K562 (cell line): ENCODE results near the gene CNTROB. TPM values are rescaled to one million over a fixed set of nuclear protein-coding genes. Genes with fewer than 3 reads are reported as not detected.

Experiments
- BRF2 ChIP-seq: IDR thresholded peaks from 3 replicates; pipeline ENCODE4 v1.6.1; 2011; ENCODE audit warnings: borderline replicate concordance, mild to moderate bottlenecking; ENCODE audit not compliant: insufficient read length, insufficient read depth
- CTBP1 ChIP-seq: fragments of 450-650 bp; IDR thresholded peaks from 2 replicates; pipeline ENCODE4 v1.6.1; 2016; ENCODE audit warnings: borderline replicate concordance
- CTCF ChIP-seq, 3 experiments: IDR thresholded peaks in 2 of 3; conservative IDR thresholded peaks in 1 of 3; 2 replicates each; pipeline ENCODE4 v1.5.1; 2011 to 2012; ENCODE audit warnings: low read length in 3 of 3, mild to moderate bottlenecking in 3 of 3, control low read depth in 2 of 3, improper control_type of control experiment in 1 of 3, inconsistent platforms in 1 of 3, low read depth in 1 of 3, mixed read lengths in 1 of 3, moderate library complexity in 1 of 3; ENCODE audit not compliant: insufficient read depth in 2 of 3
- FOXK2 ChIP-seq, 2 experiments: fragments of 450-650 bp; IDR thresholded peaks in 1 of 2; conservative IDR thresholded peaks in 1 of 2; 2 replicates each; pipeline ENCODE4 v1.6.1; 2016; ENCODE audit warnings: low read depth in 2 of 2, mild to moderate bottlenecking in 1 of 2
- L3MBTL2 ChIP-seq: fragments of 450-650 bp; IDR thresholded peaks from 2 replicates; pipeline ENCODE4 v1.6.1; 2016; ENCODE audit warnings: mild to moderate bottlenecking, moderate library complexity
- SETDB1 ChIP-seq: IDR thresholded peaks from one replicate; pipeline ENCODE4 v1.6.1; 2012; ENCODE audit warnings: low read length, control low read depth, inconsistent platforms
- SIN3B ChIP-seq: fragments of 450-650 bp; IDR thresholded peaks from 2 replicates; pipeline ENCODE4 v1.6.1; 2017; ENCODE audit warnings: low read depth, mild to moderate bottlenecking, moderate library complexity
- SRSF1 ChIP-seq: fragments of 200-400 bp; formaldehyde crosslinking; IDR thresholded peaks from 2 replicates; pipeline ENCODE4 v1.6.1; 2017; ENCODE audit warnings: mild to moderate bottlenecking, low read depth, low read length, moderate library complexity
- ZBTB33 ChIP-seq: sonication (generic); formaldehyde crosslinking; IDR thresholded peaks from 2 replicates; pipeline ENCODE4 v1.8.1; 2023; ENCODE audit warnings: mild to moderate bottlenecking, missing genetic modification reagents
- ZBTB8A ChIP-seq: fragments of 450-650 bp; IDR thresholded peaks from 2 replicates; pipeline ENCODE4 v1.6.1; 2018; ENCODE audit warnings: mild to moderate bottlenecking, moderate library complexity; ENCODE audit not compliant: partially characterized antibody
- ZNF12 ChIP-seq: sonication (generic); formaldehyde crosslinking; IDR thresholded peaks from 2 replicates; pipeline ENCODE4 v1.4.0; 2020; ENCODE audit warnings: mild to moderate bottlenecking, missing genetic modification reagents
- polyA plus RNA-seq, 8 experiments: library from polyadenylated mRNA; depleted of rRNA in 4 of 8; stranded (reverse) in 5 of 8; unstranded in 3 of 8; fragments of >200 nt; fragmentation: Nextera tagmentation in 2 of 8; fragmentation: Illumina TruSeq in 1 of 8; extraction: Ambion mirVana in 2 of 8; extraction: Trizol in 1 of 8; gene quantifications; 2 replicates each; pipeline versions ENCODE4 v1.2.1 to v1.2.3, GENCODE V29; 2011 to 2014; ENCODE audit warnings: inconsistent platforms in 1 of 8, missing spikeins in 1 of 8
- total RNA-seq, 7 experiments: library from RNA; depleted of rRNA in 6 of 7; stranded (reverse); fragments of >200 nt in 6 of 7; fragmentation: Illumina TruSeq in 2 of 7; extraction: Trizol in 2 of 7; gene quantifications; 2 replicates each; pipeline versions ENCODE4 v1.2.1 to v1.2.3, GENCODE V29; 2011 to 2021; ENCODE audit warnings: low replicate concordance in 1 of 7
- TF ChIP-seq, protein P1 (sequence below): sonication (generic); formaldehyde crosslinking; IDR thresholded peaks from 2 replicates; pipeline ENCODE4 v1.8.0; 2022; ENCODE audit warnings: mild to moderate bottlenecking, missing genetic modification reagents
- TF ChIP-seq, protein P2 (sequence below), 2 experiments: IDR thresholded peaks in 1 of 2; conservative IDR thresholded peaks in 1 of 2; 2 replicates each; pipeline ENCODE4 v1.6.1; 2016; ENCODE audit warnings: low read depth in 2 of 2, mild to moderate bottlenecking in 1 of 2, missing compliant biosample characterization in 1 of 2, missing genetic modification characterization in 1 of 2, moderate library complexity in 1 of 2

Gene CNTROB
- total and polyA plus RNA-seq, 9 of the 15 experiments (the other 6 are each of a cell fraction or from before 2014, with no cell fraction given): 1.9 to 33.3 (median 23.0) TPM

DNA sequence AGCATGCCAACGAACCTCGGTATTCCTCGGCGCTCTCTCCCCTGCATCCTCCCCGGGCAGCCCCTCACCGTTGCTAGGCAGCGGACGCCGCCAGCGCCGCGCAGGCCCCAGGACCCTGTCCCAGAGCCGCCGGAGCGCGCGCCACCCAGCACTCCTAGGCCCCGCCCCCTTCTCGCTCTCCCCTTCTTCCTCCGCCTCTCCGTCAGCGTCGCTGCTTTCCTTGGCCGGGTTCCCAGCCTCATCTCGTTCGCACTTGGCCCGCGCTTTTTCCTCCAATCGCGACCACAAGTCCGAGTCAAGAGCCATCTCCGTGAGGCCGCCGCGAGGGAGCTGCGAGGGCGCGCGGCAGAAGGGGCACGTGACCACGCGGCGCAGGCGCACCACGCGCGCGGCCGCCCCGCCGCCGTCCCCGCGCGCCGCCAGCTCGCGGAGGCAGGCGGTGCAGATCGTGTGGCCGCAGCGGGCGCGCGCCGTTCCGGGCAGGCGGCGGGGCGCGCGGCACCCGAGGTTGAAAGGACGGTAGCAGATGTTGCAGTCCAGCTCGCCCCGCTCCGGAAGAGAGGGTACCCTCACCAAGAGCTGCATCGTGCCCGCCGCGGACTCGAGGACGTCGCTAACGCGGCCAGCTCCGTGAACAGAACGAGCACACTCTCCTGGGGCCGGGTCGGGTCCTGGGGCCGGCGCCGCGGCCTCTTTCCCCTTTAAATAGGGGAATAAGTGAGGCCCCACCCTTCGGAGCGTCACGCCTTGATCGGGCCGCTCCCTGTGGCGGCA lies 16.2 kb upstream of the CNTROB start, which contains the start of gene RNF227 (continued):
- TF ChIP-seq, protein P1, sequence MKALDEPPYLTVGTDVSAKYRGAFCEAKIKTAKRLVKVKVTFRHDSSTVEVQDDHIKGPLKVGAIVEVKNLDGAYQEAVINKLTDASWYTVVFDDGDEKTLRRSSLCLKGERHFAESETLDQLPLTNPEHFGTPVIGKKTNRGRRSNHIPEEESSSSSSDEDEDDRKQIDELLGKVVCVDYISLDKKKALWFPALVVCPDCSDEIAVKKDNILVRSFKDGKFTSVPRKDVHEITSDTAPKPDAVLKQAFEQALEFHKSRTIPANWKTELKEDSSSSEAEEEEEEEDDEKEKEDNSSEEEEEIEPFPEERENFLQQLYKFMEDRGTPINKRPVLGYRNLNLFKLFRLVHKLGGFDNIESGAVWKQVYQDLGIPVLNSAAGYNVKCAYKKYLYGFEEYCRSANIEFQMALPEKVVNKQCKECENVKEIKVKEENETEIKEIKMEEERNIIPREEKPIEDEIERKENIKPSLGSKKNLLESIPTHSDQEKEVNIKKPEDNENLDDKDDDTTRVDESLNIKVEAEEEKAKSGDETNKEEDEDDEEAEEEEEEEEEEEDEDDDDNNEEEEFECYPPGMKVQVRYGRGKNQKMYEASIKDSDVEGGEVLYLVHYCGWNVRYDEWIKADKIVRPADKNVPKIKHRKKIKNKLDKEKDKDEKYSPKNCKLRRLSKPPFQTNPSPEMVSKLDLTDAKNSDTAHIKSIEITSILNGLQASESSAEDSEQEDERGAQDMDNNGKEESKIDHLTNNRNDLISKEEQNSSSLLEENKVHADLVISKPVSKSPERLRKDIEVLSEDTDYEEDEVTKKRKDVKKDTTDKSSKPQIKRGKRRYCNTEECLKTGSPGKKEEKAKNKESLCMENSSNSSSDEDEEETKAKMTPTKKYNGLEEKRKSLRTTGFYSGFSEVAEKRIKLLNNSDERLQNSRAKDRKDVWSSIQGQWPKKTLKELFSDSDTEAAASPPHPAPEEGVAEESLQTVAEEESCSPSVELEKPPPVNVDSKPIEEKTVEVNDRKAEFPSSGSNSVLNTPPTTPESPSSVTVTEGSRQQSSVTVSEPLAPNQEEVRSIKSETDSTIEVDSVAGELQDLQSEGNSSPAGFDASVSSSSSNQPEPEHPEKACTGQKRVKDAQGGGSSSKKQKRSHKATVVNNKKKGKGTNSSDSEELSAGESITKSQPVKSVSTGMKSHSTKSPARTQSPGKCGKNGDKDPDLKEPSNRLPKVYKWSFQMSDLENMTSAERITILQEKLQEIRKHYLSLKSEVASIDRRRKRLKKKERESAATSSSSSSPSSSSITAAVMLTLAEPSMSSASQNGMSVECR (CRISPR knock-in tag): peak; percentile 36; the same call in 1 of the 2 replicates
- TF ChIP-seq SRSF1 (no peak), SETDB1 (no peak), CTCF (IDR thresholded peaks at IDR 0.05 in 2 of 3, conservative IDR thresholded peaks at IDR 0.05 in 1 of 3; ENCODE audit: insufficient read depth in 2 of 3, low read depth in 1 of 3, low read length in 3 of 3) (no peak), ZNF12 (CRISPR knock-in tag) (peak; percentile 30; the same call in 1 of the 2 replicates), CTBP1 (peak; percentile 79; the same call in 1 of the 2 replicates), BRF2 (no peak), L3MBTL2 (peak; percentile 99), ZBTB8A (no peak), ZBTB33 (peak; percentile 87), SIN3B (no peak), FOXK2 (conservative IDR thresholded peaks at IDR 0.05 in 1 of 2, IDR thresholded peaks at IDR 0.05 in 1 of 2; ENCODE audit: low read depth in 2 of 2) (no peak)
- TF ChIP-seq, protein P2, sequence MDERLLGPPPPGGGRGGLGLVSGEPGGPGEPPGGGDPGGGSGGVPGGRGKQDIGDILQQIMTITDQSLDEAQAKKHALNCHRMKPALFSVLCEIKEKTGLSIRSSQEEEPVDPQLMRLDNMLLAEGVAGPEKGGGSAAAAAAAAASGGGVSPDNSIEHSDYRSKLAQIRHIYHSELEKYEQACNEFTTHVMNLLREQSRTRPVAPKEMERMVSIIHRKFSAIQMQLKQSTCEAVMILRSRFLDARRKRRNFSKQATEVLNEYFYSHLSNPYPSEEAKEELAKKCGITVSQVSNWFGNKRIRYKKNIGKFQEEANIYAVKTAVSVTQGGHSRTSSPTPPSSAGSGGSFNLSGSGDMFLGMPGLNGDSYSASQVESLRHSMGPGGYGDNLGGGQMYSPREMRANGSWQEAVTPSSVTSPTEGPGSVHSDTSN (CRISPR knock-in tag; IDR thresholded peaks at IDR 0.05; ENCODE audit: low read depth): no peak
- TF ChIP-seq, protein P2 (tag; conservative IDR thresholded peaks at IDR 0.05; ENCODE audit: low read depth): no peak
